ENCODE measurements around the gene GK.
"Not testable (repeated sequence)": the region's sequence is repeated elsewhere in the genome, so short reads cannot be mapped to it uniquely, and the experiment has no call there.

The GK gene

DNA sequence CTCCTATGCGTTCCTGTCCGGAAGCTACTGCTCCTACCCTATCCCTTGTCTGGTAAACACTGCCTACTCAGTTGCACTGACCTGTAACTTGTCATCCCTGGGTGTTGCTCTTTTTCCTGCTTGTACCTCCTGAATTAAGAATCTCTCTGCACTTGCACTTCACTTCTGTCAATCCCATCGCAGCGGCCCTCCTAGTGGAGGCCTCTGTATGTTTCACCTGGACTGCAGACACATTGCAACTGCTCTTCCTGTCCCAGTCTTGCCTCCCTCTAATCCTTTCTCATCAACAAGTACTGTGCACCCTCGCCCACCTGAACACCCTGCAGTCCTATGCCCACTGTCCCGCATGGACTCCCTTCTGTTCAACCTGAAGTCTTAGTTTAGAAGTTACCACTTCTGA, 8.0 kb downstream of the GK start:
- H3K4me3 ChIP-seq (ENCODE audit: control insufficient read depth, low read depth, low read length), result no peak overlapping the region
- TF ChIP-seq, protein P1, sequence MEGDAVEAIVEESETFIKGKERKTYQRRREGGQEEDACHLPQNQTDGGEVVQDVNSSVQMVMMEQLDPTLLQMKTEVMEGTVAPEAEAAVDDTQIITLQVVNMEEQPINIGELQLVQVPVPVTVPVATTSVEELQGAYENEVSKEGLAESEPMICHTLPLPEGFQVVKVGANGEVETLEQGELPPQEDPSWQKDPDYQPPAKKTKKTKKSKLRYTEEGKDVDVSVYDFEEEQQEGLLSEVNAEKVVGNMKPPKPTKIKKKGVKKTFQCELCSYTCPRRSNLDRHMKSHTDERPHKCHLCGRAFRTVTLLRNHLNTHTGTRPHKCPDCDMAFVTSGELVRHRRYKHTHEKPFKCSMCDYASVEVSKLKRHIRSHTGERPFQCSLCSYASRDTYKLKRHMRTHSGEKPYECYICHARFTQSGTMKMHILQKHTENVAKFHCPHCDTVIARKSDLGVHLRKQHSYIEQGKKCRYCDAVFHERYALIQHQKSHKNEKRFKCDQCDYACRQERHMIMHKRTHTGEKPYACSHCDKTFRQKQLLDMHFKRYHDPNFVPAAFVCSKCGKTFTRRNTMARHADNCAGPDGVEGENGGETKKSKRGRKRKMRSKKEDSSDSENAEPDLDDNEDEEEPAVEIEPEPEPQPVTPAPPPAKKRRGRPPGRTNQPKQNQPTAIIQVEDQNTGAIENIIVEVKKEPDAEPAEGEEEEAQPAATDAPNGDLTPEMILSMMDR (conservative IDR thresholded peaks at IDR 0.05; ENCODE audit: control insufficient read depth, insufficient read depth, low read depth, low read length), result no peak
- DNase-seq (ENCODE audit: low read depth), result no peak

DNA sequence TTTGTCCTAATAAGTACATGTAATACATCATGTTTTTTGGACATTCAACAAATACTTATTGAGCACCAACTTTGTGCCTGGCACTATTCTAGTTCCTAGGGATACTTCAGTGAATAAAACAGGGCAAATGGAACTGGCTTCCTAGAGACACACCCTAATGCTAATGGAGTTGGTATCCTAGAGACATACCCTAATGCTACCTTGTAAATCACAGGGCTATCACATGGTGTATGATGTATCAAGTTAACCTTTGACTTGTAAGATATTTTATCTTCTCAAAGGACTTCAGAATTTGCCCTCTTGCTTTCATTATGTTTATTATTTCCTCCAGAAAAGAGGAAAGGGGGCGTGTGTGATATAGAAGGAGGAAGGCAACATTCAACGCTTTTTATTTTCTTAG, 10.1 kb downstream of the GK start:
- TF ChIP-seq, protein P1 (conservative IDR thresholded peaks at IDR 0.05; ENCODE audit: control insufficient read depth, insufficient read depth, low read depth, low read length), result no peak
- DNase-seq (ENCODE audit: low read depth), result no peak
- H3K4me3 ChIP-seq (ENCODE audit: control insufficient read depth, low read depth, low read length), result no peak overlapping the region

DNA sequence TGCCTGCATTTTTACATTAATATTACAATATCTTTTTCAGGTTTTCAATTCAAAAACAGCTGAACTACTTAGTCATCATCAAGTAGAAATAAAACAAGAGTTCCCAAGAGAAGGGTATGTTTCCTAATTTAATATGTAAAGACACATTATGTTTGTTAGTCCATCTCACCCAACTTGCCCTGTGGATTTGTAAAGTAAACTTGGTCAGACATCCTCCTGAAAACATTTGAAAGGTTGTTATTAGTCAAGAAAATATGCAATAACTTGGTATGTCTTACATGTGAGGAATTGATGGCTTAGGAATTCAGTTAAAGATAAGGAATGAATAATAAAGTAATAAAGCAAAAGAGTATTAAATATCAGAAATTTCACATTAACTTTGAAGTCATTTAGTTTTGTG, 12.2 kb downstream of the GK start:
- H3K4me3 ChIP-seq (ENCODE audit: control insufficient read depth, low read depth, low read length), result no peak overlapping the region
- TF ChIP-seq, protein P1 (conservative IDR thresholded peaks at IDR 0.05; ENCODE audit: control insufficient read depth, insufficient read depth, low read depth, low read length), result no peak
- no peak for DNase-seq (ENCODE audit: low read depth)

DNA sequence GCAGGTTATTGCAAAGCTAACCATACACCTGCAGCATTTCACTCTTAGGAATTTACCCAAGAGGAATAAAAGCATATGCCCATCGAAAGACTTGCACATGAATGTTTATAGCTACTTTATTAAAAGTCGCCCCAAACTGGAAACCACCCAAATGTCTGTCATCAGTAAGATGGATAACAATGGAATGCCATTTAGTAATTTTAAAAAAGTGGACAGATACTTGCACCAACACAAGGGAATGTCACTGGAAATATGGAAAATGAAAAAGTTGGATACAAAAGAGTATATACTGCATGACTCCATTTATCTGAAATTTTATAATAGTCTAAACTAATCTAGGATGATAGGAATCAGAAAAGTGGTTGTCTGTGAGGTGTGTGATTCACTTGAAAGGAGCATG, 12.9 kb downstream of the GK start:
- H3K4me3 ChIP-seq (ENCODE audit: control insufficient read depth, low read depth, low read length), result no peak overlapping the region
- TF ChIP-seq, protein P1 (conservative IDR thresholded peaks at IDR 0.05; ENCODE audit: control insufficient read depth, insufficient read depth, low read depth, low read length), result no peak
- no peak for DNase-seq (ENCODE audit: low read depth)

DNA sequence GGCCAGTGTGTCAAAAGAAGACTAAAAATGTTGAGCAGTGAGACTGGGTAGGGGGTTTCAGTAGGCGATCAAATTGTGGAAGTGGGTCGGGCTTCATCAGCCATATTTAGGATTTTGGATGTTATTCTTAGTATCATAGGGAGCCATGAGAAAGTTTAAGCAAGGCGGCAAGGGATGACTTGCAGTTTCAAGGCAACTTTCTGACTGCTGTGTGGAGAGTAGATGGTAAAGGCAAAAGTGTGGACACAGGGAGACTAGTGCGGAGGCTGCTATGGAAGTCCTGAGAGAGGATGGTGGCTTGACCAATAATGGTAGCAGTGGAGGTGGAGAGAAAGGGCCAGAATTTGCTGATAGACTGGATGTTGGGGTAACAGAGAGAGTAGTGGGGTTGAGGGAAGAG, 15.4 kb downstream of the GK start:
- TF ChIP-seq, protein P1 (conservative IDR thresholded peaks at IDR 0.05; ENCODE audit: control insufficient read depth, insufficient read depth, low read depth, low read length), result no peak
- no peak overlapping the region for H3K4me3 ChIP-seq (ENCODE audit: control insufficient read depth, low read depth, low read length)
- no peak for DNase-seq (ENCODE audit: low read depth)

DNA sequence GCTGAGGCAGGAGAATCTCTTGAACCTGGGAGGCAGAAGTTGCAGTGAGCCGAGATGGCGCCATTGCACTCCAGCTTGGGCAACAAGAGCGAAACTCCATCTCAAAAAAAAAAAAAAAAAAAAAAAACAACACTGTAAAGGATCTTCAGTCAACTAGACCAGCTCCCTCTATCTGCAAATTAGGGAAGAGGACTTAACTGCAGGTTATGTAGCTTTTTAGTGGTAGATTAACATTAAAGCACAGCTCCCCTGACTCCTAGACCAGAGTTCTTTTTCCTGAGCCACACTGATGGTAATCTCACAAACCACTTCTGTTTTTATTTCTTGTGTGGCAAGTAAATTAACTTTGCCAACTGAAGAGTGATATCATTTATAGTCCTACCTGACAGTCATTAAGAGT, 18.0 kb downstream of the GK start:
- DNase-seq (ENCODE audit: low read depth); H3K4me3 ChIP-seq (ENCODE audit: control insufficient read depth, low read depth, low read length): not testable (repeated sequence)
- TF ChIP-seq, protein P1 (conservative IDR thresholded peaks at IDR 0.05; ENCODE audit: control insufficient read depth, insufficient read depth, low read depth, low read length), result peak; percentile 9

DNA sequence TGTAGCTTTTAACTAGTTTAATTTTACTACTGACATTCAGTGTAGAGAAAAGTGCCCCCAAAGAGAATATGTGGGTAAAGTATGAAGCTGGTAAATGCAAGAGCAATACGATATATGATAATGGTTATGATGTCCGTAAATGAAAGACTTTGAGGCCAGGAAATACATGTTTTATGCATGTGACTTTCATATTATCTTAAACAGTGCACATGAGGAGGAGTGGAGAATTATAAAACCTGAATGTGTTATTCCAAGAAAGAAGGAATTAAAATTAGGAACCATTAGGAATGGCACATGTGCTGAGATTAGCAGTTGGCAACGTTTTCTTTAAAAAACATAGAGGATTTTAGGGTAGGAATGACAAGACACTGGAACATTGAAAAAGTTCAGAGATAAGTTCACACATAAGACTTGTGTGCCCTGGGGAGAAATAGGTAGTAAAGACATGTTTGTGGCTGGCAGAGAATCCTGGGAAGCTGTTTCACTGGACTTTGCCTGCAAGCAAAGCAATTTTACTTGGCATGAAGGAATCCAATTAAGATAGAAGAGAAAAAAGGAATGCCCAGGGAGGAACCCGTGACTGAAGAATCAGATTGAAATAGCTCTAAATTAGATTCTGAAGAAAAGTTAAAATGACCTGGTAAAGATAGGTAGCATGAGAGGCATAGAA, 20.0 kb downstream of the GK start:
- no peak for DNase-seq (ENCODE audit: low read depth)
- H3K4me3 ChIP-seq (ENCODE audit: control insufficient read depth, low read depth, low read length), result no peak overlapping the region
- TF ChIP-seq, protein P1 (conservative IDR thresholded peaks at IDR 0.05; ENCODE audit: control insufficient read depth, insufficient read depth, low read depth, low read length), result no peak
